Mesangial cell (primary cell): ENCODE results near the gene SOS1. TPM values are rescaled to one million over a fixed set of nuclear protein-coding genes. Genes with fewer than 3 reads are reported as not detected.

Source experiments
- total RNA-seq: library from RNA; depleted of rRNA; stranded (reverse); fragments of >200 nt; gene quantifications from 2 replicates; pipeline ENCODE4 v1.2.3, GENCODE V29; 2015

SOS1 gene
- total RNA-seq = 6.3 and 6.4 TPM in 2 replicates

GRCh38 chr2:39120771-39121522 is at the start of gene SOS1:
SOS1 (minus strand) TSS chr2:39121051; CDS start chr2:39120422, 629 bp downstream.

Other genes with a start within 250 kb of the SOS1 start
- 11.1 and 12.7 TPM in 2 replicates for gene DHX57, start 245.1 kb downstream of the SOS1 start, total RNA-seq
- 8.1 and 11.2 TPM in 2 replicates for gene MORN2, start 245.1 kb downstream of the SOS1 start, total RNA-seq
- gene ARHGEF33, start 231.2 kb downstream of the SOS1 start, total RNA-seq = under 0.01 TPM in 1 of 2 replicates, not detected in the other
- gene CDKL4, start 122.9 kb upstream of the SOS1 start, total RNA-seq = 0.25 TPM in 1 of 2 replicates, not detected in the other